H1 (cell line): Measurements from ENCODE around the gene RNF31. TPM values are rescaled to one million over a fixed set of nuclear protein-coding genes. Genes with fewer than 3 reads are reported as not detected.
A peak's percentile ranks its signal among the peaks of the same experiment; 100 is the strongest.

ENCODE experiments used
- CTCF ChIA-PET: fragments of 300-600 bp; sonication (Branson Sonifier 250); formaldehyde crosslinking; loops from one replicate; lab custom pipeline; 2021; ENCODE audit not compliant: partially characterized antibody; lab: Charles Lee
- POLR2A ChIA-PET: fragments of 300-600 bp; sonication (Branson Sonifier 250); formaldehyde crosslinking; loops from one replicate; lab custom pipeline; 2021; ENCODE audit warnings: inconsistent platforms; ENCODE audit not compliant: partially characterized antibody; lab: Charles Lee
- DNase-seq, 2 experiments: peaks; one replicate each; pipeline versions ENCODE4 v3.0.0 to v3.0.0-alpha.2; 2010 to 2022; ENCODE audit warnings: low spot score in 2 of 2, low read depth in 1 of 2, mixed read lengths in 1 of 2
- FAIRE-seq: peaks from 2 replicates; lab custom pipeline; 2011; peaks lifted over from hg19 to GRCh38; lab: Jason Lieb, UNC
- H2AFZ ChIP-seq: 2 replicates; pipeline ENCODE4 v1.8.1; 2012; ENCODE audit warnings: low read length, inconsistent platforms
- H2AK5ac ChIP-seq: 2 replicates; pipeline ENCODE4 v1.6.1; 2013; ENCODE audit warnings: low read depth, low read length
- H2BK120ac ChIP-seq: replicated peaks from 2 replicates; pipeline ENCODE3; 2013; ENCODE audit warnings: low read depth, low read length, inconsistent platforms
- H2BK12ac ChIP-seq: 2 replicates; pipeline ENCODE4 v1.6.1; 2013; ENCODE audit warnings: low read depth, low read length
- H2BK15ac ChIP-seq: 2 replicates; pipeline ENCODE4 v1.6.1; 2013; ENCODE audit warnings: low read length
- H2BK20ac ChIP-seq: 2 replicates; pipeline ENCODE4 v1.6.1; 2013; ENCODE audit warnings: low read length
- H2BK5ac ChIP-seq: 2 replicates; pipeline ENCODE4 v1.6.1; 2013; ENCODE audit warnings: low read depth, low read length
- H3K14ac ChIP-seq: 2 replicates; pipeline ENCODE4 v1.6.1; 2013; ENCODE audit warnings: inconsistent platforms; ENCODE audit not compliant: insufficient read length
- H3K18ac ChIP-seq: 2 replicates; pipeline ENCODE4 v1.6.1; 2013; ENCODE audit warnings: low read length; ENCODE audit errors: extremely low read depth
- H3K23ac ChIP-seq: 2 replicates; pipeline ENCODE4 v1.6.1; 2013; ENCODE audit warnings: inconsistent platforms; ENCODE audit not compliant: insufficient read length
- H3K23me2 ChIP-seq: 2 replicates; pipeline ENCODE4 v1.6.1; 2013; ENCODE audit warnings: low read depth, low read length
- H3K27ac ChIP-seq: 2 replicates; pipeline ENCODE4 v1.6.1; 2011; ENCODE audit warnings: low read depth, low read length, inconsistent platforms
- H3K27me3 ChIP-seq, 4 experiments: replicated peaks in 1 of 4; 1 replicate in 1 of 4; 2 replicates in 3 of 4; pipeline versions ENCODE4 v1.6.1 to v1.8.1; 2011 to 2013; ENCODE audit warnings: low read length in 3 of 4, mild to moderate bottlenecking in 3 of 4, inconsistent platforms in 2 of 4, mixed read lengths in 2 of 4, moderate library complexity in 1 of 4; ENCODE audit not compliant: control insufficient read depth in 3 of 4, insufficient read depth in 3 of 4; ENCODE audit errors: extremely low read depth in 1 of 4
- H3K36me3 ChIP-seq, 4 experiments: 2 replicates each; pipeline versions ENCODE4 v1.6.1 to v1.8.1; 2011 to 2013; ENCODE audit warnings: mild to moderate bottlenecking in 4 of 4, low read length in 3 of 4, moderate library complexity in 2 of 4, control low read depth in 1 of 4, inconsistent platforms in 1 of 4; ENCODE audit not compliant: insufficient read depth in 4 of 4, control insufficient read depth in 2 of 4
- H3K4ac ChIP-seq: replicated peaks from 2 replicates; pipeline ENCODE3; 2013; ENCODE audit warnings: low read length, low read depth, mixed read lengths, inconsistent platforms; ENCODE audit not compliant: insufficient read length
- H3K4me1 ChIP-seq, 4 experiments: replicated peaks in 1 of 4; 1 replicate in 1 of 4; 2 replicates in 3 of 4; pipeline versions ENCODE4 v1.6.1 to v1.8.1; 2011 to 2013; ENCODE audit warnings: low read length in 3 of 4, inconsistent platforms in 2 of 4, mixed read lengths in 1 of 4; ENCODE audit not compliant: insufficient read depth in 4 of 4, control insufficient read depth in 3 of 4
- H3K4me2 ChIP-seq, 2 experiments: 2 replicates each; pipeline versions ENCODE4 v1.6.1 to v1.8.1; 2011 to 2013; ENCODE audit warnings: low read depth in 2 of 2, low read length in 2 of 2, control low read depth in 1 of 2, inconsistent platforms in 1 of 2, mild to moderate bottlenecking in 1 of 2; ENCODE audit not compliant: insufficient read depth in 1 of 2
- H3K4me3 ChIP-seq, 4 experiments: fragments of 200-600, 300-600 bp in 1 of 4; sonication (generic), shearing (Covaris generic), sonication (Bioruptor Twin) in 1 of 4; 2 replicates each; pipeline versions ENCODE4 v1.5.1 to v1.8.1; 2011 to 2016; ENCODE audit warnings: low read length in 4 of 4, low read depth in 3 of 4, control low read depth in 2 of 4, inconsistent platforms in 2 of 4, mild to moderate bottlenecking in 2 of 4, mixed read lengths in 1 of 4, moderate library complexity in 1 of 4; ENCODE audit not compliant: insufficient read depth in 2 of 4; ENCODE audit errors: extremely low read depth in 1 of 4
- H3K56ac ChIP-seq: replicated peaks from 2 replicates; pipeline ENCODE3; 2013; ENCODE audit warnings: low read depth, mild to moderate bottlenecking, mixed read lengths, low read length, inconsistent platforms; ENCODE audit not compliant: insufficient read length
- H3K79me1 ChIP-seq: 2 replicates; pipeline ENCODE4 v1.6.1; 2013; ENCODE audit warnings: low read depth, low read length, control low read depth
- H3K79me2 ChIP-seq, 2 experiments: 2 replicates each; pipeline versions ENCODE4 v1.6.1 to v1.8.1; 2012 to 2013; ENCODE audit warnings: low read length in 2 of 2, mild to moderate bottlenecking in 2 of 2, inconsistent platforms in 1 of 2; ENCODE audit not compliant: insufficient read depth in 2 of 2, control insufficient read depth in 1 of 2
- H3K9ac ChIP-seq, 4 experiments: replicated peaks in 1 of 4; 1 replicate in 1 of 4; 2 replicates in 3 of 4; pipeline versions ENCODE4 v1.6.1 to v1.8.1; 2011 to 2013; ENCODE audit warnings: low read depth in 3 of 4, low read length in 3 of 4, control low read depth in 2 of 4, mild to moderate bottlenecking in 2 of 4, moderate library complexity in 2 of 4, inconsistent platforms in 1 of 4; ENCODE audit errors: extremely low read depth in 1 of 4
- H3K9me3 ChIP-seq, 2 experiments: 2 replicates each; pipeline versions ENCODE4 v1.6.1 to v1.8.1; 2012 to 2013; ENCODE audit warnings: mild to moderate bottlenecking in 2 of 2, moderate library complexity in 2 of 2, control low read depth in 1 of 2, inconsistent platforms in 1 of 2, low read depth in 1 of 2, low read length in 1 of 2, mixed read lengths in 1 of 2; ENCODE audit not compliant: insufficient read depth in 2 of 2
- H4K20me1 ChIP-seq, 2 experiments: replicated peaks in 1 of 2; 2 replicates each; pipeline versions ENCODE3 to v1.8.1; 2011 to 2013; ENCODE audit warnings: inconsistent platforms in 2 of 2, low read length in 2 of 2, mild to moderate bottlenecking in 1 of 2; ENCODE audit not compliant: insufficient read depth in 2 of 2, control insufficient read depth in 1 of 2
- H4K5ac ChIP-seq: 2 replicates; pipeline ENCODE4 v1.6.1; 2013; ENCODE audit warnings: low read length, low read depth, mixed read lengths, inconsistent platforms; ENCODE audit not compliant: insufficient read length
- H4K8ac ChIP-seq: 2 replicates; pipeline ENCODE4 v1.8.0; 2013; ENCODE audit warnings: mild to moderate bottlenecking, moderate library complexity, low read length, inconsistent platforms; ENCODE audit not compliant: insufficient read depth; ENCODE audit errors: extremely low read depth
- H4K91ac ChIP-seq: replicated peaks from 2 replicates; pipeline ENCODE3; 2013; ENCODE audit warnings: low read length, mixed read lengths, inconsistent platforms; ENCODE audit not compliant: insufficient read length
- CTBP2 ChIP-seq: IDR thresholded peaks from 2 replicates; pipeline ENCODE4 v1.7.0; 2011; ENCODE audit warnings: borderline replicate concordance, mild to moderate bottlenecking, moderate library complexity, mixed read lengths, low read length; ENCODE audit not compliant: insufficient read depth, insufficient read length
- KDM4A ChIP-seq: IDR thresholded peaks from one replicate; pipeline ENCODE4 v1.7.1; 2012; ENCODE audit warnings: low read depth, mild to moderate bottlenecking, moderate library complexity, low read length, inconsistent platforms; ENCODE audit not compliant: severe bottlenecking
- PHF8 ChIP-seq: fragments of 200-600 bp; sonication (generic); conservative IDR thresholded peaks from 2 replicates; pipeline ENCODE4 v1.7.1; 2012; ENCODE audit warnings: low read depth, mild to moderate bottlenecking, inconsistent platforms, low read length, moderate library complexity
- POLR2AphosphoS5 ChIP-seq: IDR thresholded peaks from 2 replicates; pipeline ENCODE4 v1.6.1; 2011; ENCODE audit warnings: low read depth, low read length
- RBBP5 ChIP-seq: IDR thresholded peaks from 2 replicates; pipeline ENCODE4 v1.7.1; 2012; ENCODE audit warnings: low read depth, mild to moderate bottlenecking, inconsistent platforms, low read length, moderate library complexity, borderline replicate concordance
- SAP30 ChIP-seq: fragments of 300-600 bp; sonication (generic); IDR thresholded peaks from 2 replicates; pipeline ENCODE4 v1.7.1; 2012; ENCODE audit warnings: low read length, moderate library complexity, mild to moderate bottlenecking, inconsistent platforms; ENCODE audit not compliant: insufficient read depth, insufficient replicate concordance
- SP2 ChIP-seq: IDR thresholded peaks from 2 replicates; pipeline ENCODE4 v1.6.1; 2012; ENCODE audit warnings: mild to moderate bottlenecking, low read length, inconsistent platforms
- TAF1 ChIP-seq: IDR thresholded peaks from 2 replicates; pipeline ENCODE4 v1.6.1; 2011; ENCODE audit warnings: mild to moderate bottlenecking, low read depth, low read length
- TAF7 ChIP-seq: optimal IDR thresholded peaks from 2 replicates; pipeline ENCODE3; 2011; ENCODE audit warnings: low read depth, mild to moderate bottlenecking, inconsistent platforms, low read length, moderate library complexity, borderline replicate concordance
- TCF12 ChIP-seq: IDR thresholded peaks from 2 replicates; pipeline ENCODE4 v1.6.1; 2011; ENCODE audit warnings: low read depth, mild to moderate bottlenecking, low read length
- USF2 ChIP-seq: IDR thresholded peaks from 2 replicates; pipeline ENCODE4 v1.6.1; 2011; ENCODE audit warnings: low read length, improper control_type of control experiment
- WGBS, 2 experiments: shearing (Covaris generic) in 1 of 2; methylation state at CpG; one replicate each; pipeline versions ENCODE4 v1.1.6 to v1.1.7; 2013 to 2015; ENCODE audit warnings: low lambda C conversion rate in 2 of 2, mixed read lengths in 2 of 2, inconsistent platforms in 1 of 2, low coverage in 1 of 2, missing lambda C conversion rate in 1 of 2; ENCODE audit not compliant: insufficient replicate concordance in 2 of 2, insufficient coverage in 1 of 2, insufficient read length in 1 of 2; ENCODE audit errors: extremely low coverage in 1 of 2, missing lambda C conversion rate in 1 of 2; 5-methylcytosine and 5-hydroxymethylcytosine counted together
- polyA plus RNA-seq, 7 experiments: library from polyadenylated mRNA; depleted of rRNA in 3 of 7; stranded (reverse) in 5 of 7; unstranded in 2 of 7; fragments of >200 nt in 5 of 7; fragments of 200-250 nt in 2 of 7; gene quantifications; 1 replicate in 5 of 7; 2 replicates in 1 of 7; 4 replicates in 1 of 7; pipeline versions ENCODE4 v1.2.1 to v1.2.3, GENCODE V29; 2011 to 2013; ENCODE audit warnings: missing spikeins in 2 of 7, mixed read lengths in 2 of 7
- total RNA-seq: library from RNA; stranded (reverse); fragmentation: NEBNext Ultra II Directional; extraction: Animal tissue kit (Norgen Biotek cat#: 25700); gene quantifications from 2 replicates; pipeline ENCODE4 v1.2.1, GENCODE V29; 2021

The RNF31 gene
- total and polyA plus RNA-seq, 2 of the 8 experiments (the other 6 are each of a cell fraction or from before 2014, with no cell fraction given) = 17.5 to 72.0 TPM

- no peak for DNase-seq
These were observed 2.1 kb downstream of the RNF31 start for GRCh38 chr14:24149302-24149969.

More at GRCh38 chr14:24149302-24149969, 2.1 kb downstream of the RNF31 start:
- peaks cover 10% of the 10 kb centered on the region for H3K23me2 ChIP-seq
- peaks cover 0 to 10% (median 7%) of the 10 kb centered on the region in 4 experiments; a peak in 5 of 7 replicates for H3K4me1 ChIP-seq
- H4K8ac ChIP-seq = no peak overlapping the region
- H3K79me2 ChIP-seq = peaks cover 0 to 28% of the 10 kb centered on the region in 2 experiments; a peak in 3 of 4 replicates
- H3K56ac ChIP-seq = no peak overlapping the region
- H3K36me3 ChIP-seq = peaks cover 14 to 32% (median 29%) of the 10 kb centered on the region in 4 experiments
- no peak overlapping the region for H3K23ac ChIP-seq
- H3K4me3 ChIP-seq = no peak overlapping the region
- H2AK5ac ChIP-seq = 0 out of 2 replicates have a peak overlapping the region, but pooled peaks have one; percentile 71
- TF ChIP-seq SAP30 (no peak), TCF12 (no peak), POLR2AphosphoS5 (no peak), USF2 (no peak), CTBP2 (no peak), SP2 (no peak), TAF7 (no peak), KDM4A (no peak), TAF1 (no peak), RBBP5 (no peak), PHF8 (no peak)
- H3K4ac ChIP-seq = no peak overlapping the region
- no peak overlapping the region for H4K91ac ChIP-seq
- H3K18ac ChIP-seq = no peak overlapping the region
- H2BK120ac ChIP-seq = no peak overlapping the region
- H3K9me3 ChIP-seq = no peaks in the 10 kb centered on the region
- H2BK15ac ChIP-seq = no peak overlapping the region
- no peak overlapping the region for H3K27ac ChIP-seq
- peaks cover 0 to 19% of the 10 kb centered on the region in 2 experiments for H4K20me1 ChIP-seq
- H3K9ac ChIP-seq = no peak overlapping the region
- H4K5ac ChIP-seq = no peak overlapping the region
- CTCF ChIA-PET = interaction anchor here (1.0 to 3.7 kb wide), 8 partner anchors 8 to 60 kb away, joined by 3 to 26 read pairs (median 5); partner anchors contain the start of genes EMC9, IRF9 and PSME1
- POLR2A ChIA-PET = interaction anchor here (0.8 to 9.6 kb wide), 16 partner anchors 8 to 91 kb away, joined by 3 to 86 read pairs (median 6); partner anchors contain the start of genes EMC9, IRF9, PCK2 and PSME1
- no peaks in the 10 kb centered on the region for H3K27me3 ChIP-seq
- no peak overlapping the region for H2BK20ac ChIP-seq
- H2BK5ac ChIP-seq = no peak overlapping the region
- WGBS, 2 experiments = 92% methylated on average over 3 of the region's 3 CpGs; no CpG with 5 or more reads in 1 of the 2 experiments
- H3K4me2 ChIP-seq = no peak overlapping the region
- peaks cover 11% of the 10 kb centered on the region; the same call in 1 of the 2 replicates for H3K79me1 ChIP-seq
- no peak overlapping the region for H2BK12ac ChIP-seq
- no peak overlapping the region for H2AFZ ChIP-seq
- H3K14ac ChIP-seq = no peak overlapping the region
- FAIRE-seq = no peak
